WTC11 (cell line): ENCODE measurements around the gene INTS7.

Experiments
- ATF6 ChIP-seq: sonication (generic); formaldehyde crosslinking; IDR thresholded peaks from 2 replicates; pipeline ENCODE4 v1.8.1; 2023; ENCODE audit warnings: mild to moderate bottlenecking, missing genetic modification reagents
- CTCF ChIP-seq: fragments of 200-600 bp; IDR thresholded peaks from 2 replicates; pipeline ENCODE4 v1.8.0; 2022; ENCODE audit warnings: antibody characterized with exemption
- FOXK1 ChIP-seq: sonication (generic); formaldehyde crosslinking; IDR thresholded peaks from 2 replicates; pipeline ENCODE4 v1.8.0; 2022; ENCODE audit warnings: mild to moderate bottlenecking, moderate library complexity, missing genetic modification reagents
- GTF2I ChIP-seq: fragments of 250-450 bp; sonication (Bioruptor Pico); conservative IDR thresholded peaks from 2 replicates; pipeline ENCODE4 v1.4.0; 2021; ENCODE audit warnings: mild to moderate bottlenecking
- USF2 ChIP-seq: sonication (generic); formaldehyde crosslinking; IDR thresholded peaks from 2 replicates; pipeline ENCODE4 v1.8.1; 2023; ENCODE audit warnings: mild to moderate bottlenecking, missing genetic modification reagents, moderate library complexity
- ZNF138 ChIP-seq: sonication (generic); formaldehyde crosslinking; conservative IDR thresholded peaks from 2 replicates; pipeline ENCODE4 v1.8.1; 2022; ENCODE audit warnings: mild to moderate bottlenecking, moderate library complexity, missing genetic modification reagents
- ZNF512 ChIP-seq: sonication (generic); formaldehyde crosslinking; IDR thresholded peaks from 2 replicates; pipeline ENCODE4 v1.8.1; 2022; ENCODE audit warnings: missing genetic modification reagents, borderline replicate concordance

- TF ChIP-seq USF2 (CRISPR knock-in tag), result no peak
- TF ChIP-seq ZNF138, result no peak
- no peak for TF ChIP-seq ZNF512 (CRISPR knock-in tag)
- no peak for TF ChIP-seq GTF2I
- TF ChIP-seq ATF6 (CRISPR knock-in tag), result no peak
- TF ChIP-seq CTCF, result no peak
- TF ChIP-seq FOXK1 (CRISPR knock-in tag), result no peak
Measured at GRCh38 chr1:211915924-211916323, 119.4 kb downstream of the INTS7 start.
